Hematopoietic multipotent progenitor cell treated with erythropoietin and hydrocortisone succinate and interleukin-3 and kit ligand, for 17 days (in vitro differentiated cells): ENCODE measurements around the gene MYL7.
"Not testable (repeated sequence)": the region's sequence is repeated elsewhere in the genome, so short reads cannot be mapped to it uniquely, and the experiment has no call there.

Experiments used
- DNase-seq: peaks from one replicate; pipeline ENCODE4 v3.0.0-alpha.2; 2015; ENCODE audit warnings: low spot score

MYL7 gene

DNA sequence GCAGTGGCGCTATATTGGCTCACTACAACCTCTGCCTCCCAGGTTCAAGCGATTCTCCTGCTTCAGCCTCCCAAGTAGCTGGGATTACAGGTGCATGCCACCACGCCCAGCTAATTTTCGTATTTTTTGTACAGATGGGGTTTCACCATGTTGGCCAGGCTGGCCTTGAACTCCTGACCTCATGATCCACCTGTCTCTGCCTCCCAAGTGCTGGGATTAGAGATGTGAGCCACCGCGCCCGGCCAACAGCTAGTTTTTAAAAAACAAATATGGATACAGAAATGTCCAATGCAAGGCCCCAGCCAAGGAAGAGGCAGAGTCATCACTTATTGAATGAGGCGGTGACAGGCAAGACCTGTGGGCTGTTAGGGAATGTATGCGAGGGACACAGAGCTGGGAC lies 30.8 kb upstream of the MYL7 start:
- not testable (repeated sequence) for DNase-seq

GRCh38 chr7:44167920-44168319 lies 26.8 kb upstream of the MYL7 start:
- DNase-seq, result no peak

- DNase-seq, result no peak
Measured at GRCh38 chr7:44163591-44163990, 22.5 kb upstream of the MYL7 start.

- no peak for DNase-seq
Measured at GRCh38 chr7:44162785-44163395, 21.8 kb upstream of the MYL7 start.

- DNase-seq, result no peak
Measured at GRCh38 chr7:44162179-44162578, 21.0 kb upstream of the MYL7 start.

DNA sequence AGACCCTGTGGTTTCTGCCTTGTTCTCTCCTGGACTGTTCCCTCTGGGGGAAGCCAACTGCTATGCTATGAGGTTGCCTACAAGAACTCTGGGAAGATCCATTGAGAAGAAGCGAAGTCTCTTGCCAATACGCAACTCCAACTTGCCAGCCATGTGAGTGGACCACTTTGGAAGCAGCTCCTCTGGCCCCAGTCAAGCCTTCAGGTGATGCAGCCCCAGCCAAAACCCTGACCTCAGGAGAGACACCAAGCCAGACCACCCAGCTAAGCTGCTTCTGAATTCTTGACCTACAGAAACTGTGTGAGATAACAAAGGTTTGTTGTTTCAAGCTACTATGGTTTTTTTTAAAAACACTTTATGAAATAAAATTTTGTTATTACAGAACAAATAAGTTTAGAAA lies 20.2 kb upstream of the MYL7 start:
- no peak for DNase-seq

GRCh38 chr7:44159824-44160630 lies 18.9 kb upstream of the MYL7 start:
- DNase-seq, result no peak

DNA sequence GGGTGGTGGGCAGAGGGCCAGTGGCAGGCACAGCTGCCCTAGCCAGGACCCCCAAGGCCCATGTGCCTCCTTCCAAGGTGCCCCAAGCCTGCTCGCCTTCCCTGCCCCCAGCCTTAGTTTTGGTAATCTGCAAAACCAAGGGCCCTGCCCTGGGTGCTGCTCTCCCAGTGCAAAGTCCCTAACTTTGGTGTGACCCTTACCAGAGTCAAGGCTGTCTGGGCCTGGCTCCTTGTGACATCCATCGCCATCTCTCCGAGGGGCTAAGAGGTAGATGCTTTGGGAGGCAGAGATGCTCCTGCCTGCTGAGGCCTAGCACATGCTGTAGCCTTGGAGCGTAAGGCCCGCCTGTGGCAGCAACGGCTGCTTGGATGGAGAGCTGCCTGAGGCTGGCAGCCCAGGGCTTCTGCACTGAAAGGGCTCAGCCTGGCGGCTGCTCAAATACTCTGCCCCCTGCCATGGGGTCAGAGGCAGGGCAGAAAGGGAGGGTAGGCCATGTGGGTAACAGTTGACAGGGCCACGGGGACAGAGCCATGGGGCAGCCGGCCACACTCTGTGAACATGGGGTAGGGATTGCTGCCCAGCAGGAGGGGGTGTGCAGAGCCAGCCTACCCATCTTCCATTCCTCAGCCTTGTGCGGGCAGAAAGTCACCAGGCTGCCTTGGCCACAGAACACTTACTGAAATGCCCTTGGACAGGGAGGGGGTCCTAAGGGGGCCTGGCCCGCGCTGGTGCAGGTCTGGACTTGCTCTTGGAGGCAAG lies 17.9 kb upstream of the MYL7 start:
- DNase-seq, result no peak

DNA sequence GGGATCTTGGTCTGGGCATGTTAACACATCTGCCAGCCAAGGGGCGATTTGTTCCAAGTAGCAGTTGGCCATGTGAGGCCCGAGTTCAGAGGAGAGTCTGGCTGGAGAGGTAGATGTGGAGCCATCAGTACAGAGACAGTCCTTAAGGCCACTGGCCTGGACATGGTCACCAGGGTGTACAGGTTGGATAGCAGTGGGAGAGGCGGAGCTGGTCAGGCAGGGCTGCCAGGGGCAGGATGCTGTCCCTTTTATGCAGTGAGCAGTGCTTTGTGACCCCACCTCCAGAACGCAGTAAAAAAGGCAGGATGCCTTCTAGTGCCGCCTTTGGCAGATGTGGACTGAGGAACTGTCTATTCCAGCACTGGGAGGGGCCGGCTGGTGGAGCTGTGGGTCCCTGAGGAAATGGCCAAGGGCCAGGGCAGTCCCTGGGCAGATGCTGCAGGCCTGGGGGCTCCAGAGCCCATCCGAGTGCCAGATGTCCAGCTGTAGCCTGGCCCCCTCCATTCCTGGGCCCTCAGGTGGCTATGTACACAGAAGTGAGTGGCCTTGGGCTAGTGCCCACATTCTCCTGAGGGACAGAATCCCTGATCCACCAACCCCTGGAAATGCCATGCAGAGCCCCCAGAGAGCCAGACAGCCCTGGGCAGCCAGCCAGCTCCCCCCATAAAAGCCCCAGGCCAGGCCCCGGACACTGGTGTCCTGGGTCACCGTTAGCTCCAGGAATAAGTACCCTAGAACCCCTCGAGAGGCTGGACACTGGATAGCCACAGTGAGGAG lies 17.2 kb upstream of the MYL7 start:
- DNase-seq, result no peak

DNA sequence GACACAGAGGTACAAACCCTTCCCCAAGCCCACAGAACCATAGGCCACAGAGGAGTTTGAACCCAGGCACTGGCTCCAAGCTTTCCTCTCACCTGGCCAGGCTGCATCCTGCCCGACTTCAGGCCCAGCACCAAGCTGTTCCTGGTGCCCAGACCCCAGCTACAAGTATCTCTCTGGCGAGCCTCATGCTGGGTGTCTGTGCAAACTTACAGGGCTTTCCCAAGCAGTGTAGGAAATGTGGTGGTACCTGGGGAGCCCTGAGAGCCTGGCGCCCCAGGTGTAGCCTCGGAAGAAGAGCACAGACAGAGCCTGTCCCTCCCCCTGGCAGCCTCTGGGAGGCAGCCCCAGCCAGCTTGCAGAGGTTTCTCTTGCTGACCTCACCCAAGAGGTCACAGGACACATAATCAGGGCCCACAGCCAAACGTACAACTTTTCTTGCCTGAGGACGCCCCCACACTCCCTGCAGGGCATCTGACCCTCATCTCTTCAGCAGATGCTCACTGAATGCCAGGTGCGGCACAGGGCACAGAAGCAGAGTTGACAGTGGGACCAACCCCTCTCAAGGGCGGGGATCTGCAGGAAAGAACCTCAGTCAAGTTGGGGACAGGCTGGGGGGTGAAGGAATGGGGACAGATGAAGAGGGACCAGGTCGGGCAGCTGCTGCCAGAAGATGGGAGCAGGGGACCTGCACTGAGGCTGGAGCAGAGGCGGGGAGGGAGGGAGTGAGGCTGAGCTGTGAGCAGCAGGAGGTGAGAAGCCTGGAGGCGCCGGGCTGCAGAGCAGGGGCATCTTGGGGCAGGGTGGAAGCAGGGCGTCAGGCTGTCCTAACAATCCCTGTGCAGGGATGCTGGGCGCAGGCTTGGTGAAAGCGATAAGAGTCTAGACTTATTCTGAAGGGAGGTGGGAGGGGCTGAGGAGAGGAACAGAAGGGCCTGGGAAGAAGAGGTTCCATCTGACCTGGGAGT lies 16.3 kb upstream of the MYL7 start:
- no peak for DNase-seq

- no peak for DNase-seq
Measured at GRCh38 chr7:44156453-44157010, 15.4 kb upstream of the MYL7 start.

DNA sequence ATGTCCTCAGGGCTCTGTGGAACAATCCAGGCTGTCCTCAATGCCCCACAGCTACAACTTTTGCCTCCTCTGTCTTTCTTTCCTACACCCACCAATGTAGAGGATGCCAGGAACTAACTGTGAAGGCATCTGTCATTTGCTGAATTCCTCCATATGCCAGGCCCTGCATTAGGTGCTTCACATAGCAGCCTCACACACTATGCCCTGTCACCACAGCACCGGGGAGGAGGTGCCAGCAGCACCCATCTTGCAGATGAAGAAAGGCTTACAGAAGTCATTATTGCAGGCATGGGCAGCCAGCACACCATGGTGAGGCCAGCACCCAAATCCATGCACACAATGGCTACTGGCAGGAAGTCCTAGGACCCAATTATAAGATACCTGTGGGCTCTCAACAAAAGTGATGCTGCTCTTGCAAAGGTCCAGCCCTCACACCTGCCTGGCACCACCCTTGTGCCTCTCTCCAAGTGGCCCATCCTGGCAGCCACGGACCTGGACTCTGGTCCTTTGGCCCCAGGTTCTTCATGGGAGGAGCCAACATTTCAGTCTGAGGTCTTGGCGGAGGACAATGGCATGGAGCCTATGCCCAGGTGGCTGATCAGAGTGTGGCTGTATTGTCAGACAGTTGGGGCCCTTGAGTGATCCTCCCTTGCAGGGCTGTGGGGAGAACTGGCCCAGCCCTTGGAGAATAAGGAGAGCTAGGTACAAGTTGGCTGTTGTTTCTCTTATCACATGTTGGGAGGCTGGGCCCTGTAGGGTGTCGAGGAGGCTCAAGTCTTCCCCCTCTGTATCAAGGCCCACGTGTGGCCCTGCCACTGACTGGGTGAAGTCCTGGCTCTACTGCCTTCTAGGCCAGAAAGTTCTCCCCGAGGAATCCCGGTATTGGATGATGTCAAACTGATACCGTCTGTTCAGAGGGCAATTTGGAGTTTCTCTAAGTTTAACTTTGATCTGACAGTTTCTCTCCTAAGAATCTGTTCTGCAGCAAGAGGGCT lies 14.4 kb upstream of the MYL7 start:
- DNase-seq, result no peak

GRCh38 chr7:44154703-44155102 lies 13.6 kb upstream of the MYL7 start:
- no peak for DNase-seq

DNA sequence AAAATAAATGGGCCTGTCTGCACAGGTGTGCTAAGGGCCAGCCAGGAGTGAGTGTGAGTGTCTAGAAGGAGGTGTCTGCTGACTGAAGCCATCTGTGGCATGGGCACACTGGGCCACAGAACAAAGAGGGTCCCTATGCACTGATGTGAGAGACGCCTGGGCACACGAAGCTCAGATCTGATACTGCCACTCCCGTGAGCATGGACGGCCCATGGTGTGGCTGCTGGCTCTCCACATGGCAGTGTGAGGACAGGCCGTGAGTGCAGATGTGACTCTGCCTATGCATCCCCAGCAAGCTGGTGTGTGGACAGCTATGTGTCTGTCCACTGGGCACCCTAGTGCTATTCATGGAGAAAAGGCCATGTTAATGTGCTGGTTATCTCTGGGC lies 12.8 kb upstream of the MYL7 start:
- DNase-seq, result no peak

DNA sequence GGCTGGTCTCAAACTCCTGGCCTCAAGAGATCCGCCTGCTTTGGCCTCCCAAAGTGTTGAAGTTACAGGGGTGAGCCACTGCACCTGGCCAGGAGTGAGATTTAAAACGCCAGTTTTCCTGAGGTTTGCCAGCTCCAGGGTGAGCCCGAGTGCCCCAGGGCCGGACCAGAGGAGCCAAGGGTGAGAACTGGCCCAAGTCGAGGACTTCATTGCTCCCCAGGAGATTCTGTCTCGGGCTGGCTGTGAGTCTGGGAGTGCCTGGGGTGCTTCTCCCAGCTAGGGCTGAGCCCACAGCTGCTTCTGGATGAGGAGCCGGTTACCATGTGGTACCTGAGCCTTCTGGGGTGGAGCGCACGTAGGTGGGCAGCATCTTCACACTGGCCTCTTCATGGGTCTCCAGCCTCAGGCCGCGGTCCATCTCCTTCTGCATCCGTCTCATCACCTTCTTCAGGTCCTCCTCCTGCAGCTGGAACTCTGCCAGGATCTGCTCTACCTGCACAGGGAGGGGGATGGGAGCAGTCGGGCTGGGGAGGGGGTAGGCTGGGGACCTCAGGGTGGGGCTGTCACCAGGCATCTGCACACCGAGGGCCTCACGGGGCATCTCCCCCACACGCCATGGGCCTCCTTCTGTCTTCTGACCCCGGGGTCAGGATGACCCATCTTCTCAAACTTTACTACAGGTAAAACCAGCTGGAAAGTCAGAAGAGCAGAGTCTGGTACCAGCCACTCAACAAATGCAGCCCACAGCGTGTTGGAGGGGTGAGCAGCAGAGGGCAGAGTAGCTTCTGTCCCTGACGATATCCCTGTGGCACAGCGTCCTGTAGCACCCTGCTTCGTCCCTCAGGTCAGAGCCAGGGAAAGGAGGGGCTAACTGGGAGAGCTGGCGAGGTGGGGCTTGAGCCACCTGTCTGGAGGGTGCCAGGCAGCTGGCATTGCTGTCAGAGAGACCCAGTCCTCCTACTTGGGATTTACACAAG lies 12.1 kb upstream of the MYL7 start:
- no peak for DNase-seq

DNA sequence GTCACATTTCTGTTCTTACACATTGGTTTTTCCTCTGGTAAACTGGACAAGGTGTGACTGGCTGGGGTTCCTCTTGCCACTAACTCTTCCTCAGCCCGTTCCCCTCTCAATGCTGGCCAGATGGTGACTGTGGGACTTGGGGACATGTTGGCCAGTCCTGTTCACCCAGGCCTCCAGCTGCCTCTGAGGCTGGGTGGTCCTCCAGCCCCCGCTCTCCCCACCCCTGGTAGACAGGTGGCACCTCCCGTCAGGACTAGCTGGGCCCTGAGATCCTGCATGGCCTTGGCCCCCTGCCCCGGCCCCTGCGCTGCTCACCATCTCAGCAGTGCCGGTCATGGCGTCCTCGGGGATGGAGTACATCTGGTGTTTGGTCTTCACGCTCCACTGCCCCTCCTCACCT lies 10.8 kb upstream of the MYL7 start:
- DNase-seq, result no peak

GRCh38 chr7:44150966-44151941 lies 10.1 kb upstream of the MYL7 start:
- DNase-seq, result no peak
